Measurements from ENCODE around the gene POFUT2. TPM values are rescaled to one million over a fixed set of nuclear protein-coding genes. Genes with fewer than 3 reads are reported as not detected.

The POFUT2 gene
- total RNA-seq, 2 donors from 2014 or later, result 49.0 to 73.3 TPM

DNA sequence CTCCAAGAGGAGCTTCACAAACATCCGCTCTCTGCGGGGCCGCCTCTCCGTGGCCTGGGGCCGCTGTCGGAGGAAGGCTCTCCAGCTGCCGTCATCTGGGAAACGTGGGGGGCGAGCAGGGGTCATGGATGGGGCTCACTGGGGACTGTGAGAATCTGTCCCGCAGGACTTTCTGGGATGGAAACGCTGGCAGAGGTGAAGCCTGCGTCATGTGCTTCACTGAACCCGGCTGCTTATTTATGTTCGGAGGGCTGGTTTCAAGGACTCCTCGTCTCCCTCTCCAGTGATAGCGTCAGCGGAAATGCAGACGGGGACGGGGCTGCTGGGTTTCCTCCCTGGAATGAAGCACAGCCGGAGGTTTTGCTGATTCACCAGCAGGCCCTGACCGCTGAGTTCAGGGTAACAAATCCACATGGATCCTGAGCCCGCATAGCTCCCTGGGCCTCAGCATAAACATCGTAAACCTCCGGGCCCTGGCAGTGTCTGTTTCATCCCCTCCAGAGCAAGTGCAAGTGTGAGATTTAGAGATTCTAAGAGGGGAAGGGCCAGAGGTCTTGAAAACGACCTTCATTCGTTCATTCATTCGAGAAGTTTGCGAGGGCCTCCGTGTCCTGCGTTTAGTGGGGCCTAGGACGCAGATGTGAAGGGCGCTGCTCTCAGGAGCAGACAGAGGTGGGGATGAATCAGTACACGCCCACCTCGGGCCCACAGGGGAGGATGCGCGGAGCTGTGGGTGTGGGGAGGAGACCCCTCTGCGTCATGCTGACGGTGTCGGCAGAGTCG is 7.0 kb upstream of the POFUT2 start:
- Histone ChIP-seq H3K4me1 (ENCODE audit: control insufficient read depth, insufficient read depth, low read length) (peaks cover 6% of the 10 kb centered on the region), H3K9me3 (ENCODE audit: control insufficient read depth, low read length) (peaks cover 10% of the 10 kb centered on the region), H3K9ac (ENCODE audit: extremely low read depth, low read length, poor library complexity, severe bottlenecking) (no peak overlapping the region), H3K36me3 (ENCODE audit: control insufficient read depth, insufficient read depth, low read length) (peaks cover 9% of the 10 kb centered on the region), H3K4me3 (ENCODE audit: low read length) (no peak overlapping the region), H3K27me3 (ENCODE audit: control insufficient read depth, insufficient read depth, low read length, poor library complexity, severe bottlenecking) (no peaks in the 10 kb centered on the region), H3K27ac (ENCODE audit: low read depth, low read length) (peak overlapping the region; percentile 42)
- 78 to 82% methylated on average over 32 to 40 of the region's 40 CpGs for WGBS, 2 experiments (ENCODE audit: insufficient coverage in 1 of 2, insufficient read length in 1 of 2)
- peak overlapping the region; percentile 67 for H3K27ac Mint-ChIP-seq
- no peaks in the 10 kb centered on the region for H3K27me3 Mint-ChIP-seq (ENCODE audit: insufficient read depth)
- H3K36me3 Mint-ChIP-seq (ENCODE audit: low read depth), result peaks cover 5% of the 10 kb centered on the region
- H3K4me1 Mint-ChIP-seq, result peaks cover 32% of the 10 kb centered on the region
- H3K4me3 Mint-ChIP-seq, result no peak overlapping the region
- no peaks in the 10 kb centered on the region for H3K9me3 Mint-ChIP-seq
- peak; percentile 83 for DNase-seq
- TF ChIP-seq, protein P1, sequence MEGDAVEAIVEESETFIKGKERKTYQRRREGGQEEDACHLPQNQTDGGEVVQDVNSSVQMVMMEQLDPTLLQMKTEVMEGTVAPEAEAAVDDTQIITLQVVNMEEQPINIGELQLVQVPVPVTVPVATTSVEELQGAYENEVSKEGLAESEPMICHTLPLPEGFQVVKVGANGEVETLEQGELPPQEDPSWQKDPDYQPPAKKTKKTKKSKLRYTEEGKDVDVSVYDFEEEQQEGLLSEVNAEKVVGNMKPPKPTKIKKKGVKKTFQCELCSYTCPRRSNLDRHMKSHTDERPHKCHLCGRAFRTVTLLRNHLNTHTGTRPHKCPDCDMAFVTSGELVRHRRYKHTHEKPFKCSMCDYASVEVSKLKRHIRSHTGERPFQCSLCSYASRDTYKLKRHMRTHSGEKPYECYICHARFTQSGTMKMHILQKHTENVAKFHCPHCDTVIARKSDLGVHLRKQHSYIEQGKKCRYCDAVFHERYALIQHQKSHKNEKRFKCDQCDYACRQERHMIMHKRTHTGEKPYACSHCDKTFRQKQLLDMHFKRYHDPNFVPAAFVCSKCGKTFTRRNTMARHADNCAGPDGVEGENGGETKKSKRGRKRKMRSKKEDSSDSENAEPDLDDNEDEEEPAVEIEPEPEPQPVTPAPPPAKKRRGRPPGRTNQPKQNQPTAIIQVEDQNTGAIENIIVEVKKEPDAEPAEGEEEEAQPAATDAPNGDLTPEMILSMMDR (conservative IDR thresholded peaks at IDR 0.05), result no peak

DNA sequence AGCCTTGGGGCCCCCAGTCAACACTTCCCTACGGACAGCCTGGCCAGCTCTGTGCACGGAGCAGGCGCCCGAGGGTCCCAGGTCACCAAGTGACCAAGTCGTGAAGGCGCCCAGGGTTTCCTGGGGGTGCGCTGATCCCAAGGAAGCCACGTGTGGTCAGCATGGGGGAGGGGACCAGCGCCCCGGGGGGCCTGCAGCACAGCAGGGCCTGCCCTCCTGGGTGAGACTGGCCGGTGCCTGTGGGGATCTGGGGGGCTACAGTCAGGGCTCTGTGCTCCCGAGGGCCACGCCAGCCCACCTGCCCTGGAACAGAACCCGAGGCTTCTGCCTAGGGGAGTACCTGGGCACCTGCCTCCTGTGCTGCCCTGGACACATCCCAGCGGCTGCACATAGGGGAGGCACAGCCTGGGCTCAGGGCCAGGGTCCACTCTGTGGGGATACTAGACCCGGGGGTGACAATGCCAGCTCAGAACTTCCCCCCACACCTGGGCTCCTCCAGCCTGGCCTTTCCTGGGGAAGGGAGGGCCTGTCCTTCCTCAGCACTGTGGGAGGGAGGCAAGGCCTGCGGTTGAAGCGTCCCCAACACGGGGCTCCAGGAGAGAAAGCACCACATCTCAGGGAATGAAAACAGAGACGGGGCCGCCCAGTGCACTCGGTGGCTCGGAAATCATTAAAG is 6.2 kb upstream of the POFUT2 start:
- WGBS, 2 experiments (ENCODE audit: insufficient coverage in 1 of 2, insufficient read length in 1 of 2), result 90% methylated on average over 16 to 23 of the region's 23 CpGs
- H3K4me1 ChIP-seq (ENCODE audit: control insufficient read depth, insufficient read depth, low read length), result peaks cover 7% of the 10 kb centered on the region
- Mint-ChIP-seq H3K9me3 (no peaks in the 10 kb centered on the region), H3K36me3 (ENCODE audit: low read depth) (peaks cover 12% of the 10 kb centered on the region), H3K27me3 (ENCODE audit: insufficient read depth) (no peaks in the 10 kb centered on the region), H3K4me3 (no peak overlapping the region), H3K27ac (peak overlapping the region; percentile 67), H3K4me1 (peaks cover 34% of the 10 kb centered on the region)
- H3K9me3 ChIP-seq (ENCODE audit: control insufficient read depth, low read length), result peaks cover 10% of the 10 kb centered on the region
- DNase-seq, result peak; percentile 58
- H3K27me3 ChIP-seq (ENCODE audit: control insufficient read depth, insufficient read depth, low read length, poor library complexity, severe bottlenecking), result no peaks in the 10 kb centered on the region
- TF ChIP-seq, protein P1 (conservative IDR thresholded peaks at IDR 0.05), result no peak
- H3K9ac ChIP-seq (ENCODE audit: extremely low read depth, low read length, poor library complexity, severe bottlenecking), result no peak overlapping the region
- H3K4me3 ChIP-seq (ENCODE audit: low read length), result no peak overlapping the region
- H3K27ac ChIP-seq (ENCODE audit: low read depth, low read length), result peak overlapping the region; percentile 25
- H3K36me3 ChIP-seq (ENCODE audit: control insufficient read depth, insufficient read depth, low read length), result peaks cover 17% of the 10 kb centered on the region

- Mint-ChIP-seq H3K4me1 (peaks cover 35% of the 10 kb centered on the region), H3K27ac (no peak overlapping the region), H3K4me3 (no peak overlapping the region), H3K9me3 (no peaks in the 10 kb centered on the region), H3K27me3 (ENCODE audit: insufficient read depth) (no peaks in the 10 kb centered on the region), H3K36me3 (ENCODE audit: low read depth) (peaks cover 12% of the 10 kb centered on the region)
- WGBS, 2 experiments (ENCODE audit: insufficient coverage in 1 of 2, insufficient read length in 1 of 2), result 88 to 97% methylated on average over 11 to 19 of the region's 19 CpGs
- Histone ChIP-seq H3K4me1 (ENCODE audit: control insufficient read depth, insufficient read depth, low read length) (peaks cover 10% of the 10 kb centered on the region), H3K36me3 (ENCODE audit: control insufficient read depth, insufficient read depth, low read length) (peaks cover 17% of the 10 kb centered on the region), H3K27me3 (ENCODE audit: control insufficient read depth, insufficient read depth, low read length, poor library complexity, severe bottlenecking) (no peaks in the 10 kb centered on the region), H3K9me3 (ENCODE audit: control insufficient read depth, low read length) (peaks cover 10% of the 10 kb centered on the region), H3K4me3 (ENCODE audit: low read length) (no peak overlapping the region), H3K27ac (ENCODE audit: low read depth, low read length) (no peak overlapping the region), H3K9ac (ENCODE audit: extremely low read depth, low read length, poor library complexity, severe bottlenecking) (no peak overlapping the region)
- TF ChIP-seq, protein P1 (conservative IDR thresholded peaks at IDR 0.05), result no peak
- DNase-seq, result peak; percentile 59
Measured at GRCh38 chr21:45293220-45293725, 5.6 kb upstream of the POFUT2 start.

All from endodermal cell (in vitro differentiated cells).